Esophagus squamous epithelium (tissue), 5 donors: ENCODE data around the gene KCNJ6. TPM values are rescaled to one million over a fixed set of nuclear protein-coding genes. Genes with fewer than 3 reads are reported as not detected.

Experiments
- DNase-seq: peaks from one replicate; lab custom pipeline; 2025; lab: John Stamatoyannopoulos, UW
- H3K27ac ChIP-seq, 4 donors: fragments of 200-600 bp; sonication (generic); one replicate each; pipeline ENCODE4 v1.5.1; 2016 to 2019; ENCODE audit warnings: mild to moderate bottlenecking in 1 of 4
- H3K27me3 ChIP-seq, 4 donors: fragments of 200-600 bp; sonication (generic); 1 replicate in 3 of 4; 2 replicates in 1 of 4; pipeline versions ENCODE4 v1.5.1 to v1.6.0; 2017 to 2021; ENCODE audit warnings: antibody characterized with exemption in 1 of 4
- H3K36me3 ChIP-seq, 3 donors: fragments of 200-600 bp; sonication (generic); one replicate each; pipeline ENCODE4 v1.5.1; 2016 to 2019
- H3K4me1 ChIP-seq, 3 donors: fragments of 200-600 bp; sonication (generic); one replicate each; pipeline ENCODE4 v1.5.1; 2017 to 2019
- H3K4me3 ChIP-seq, 4 donors: fragments of 200-600 bp; sonication (generic); 1 replicate in 3 of 4; 2 replicates in 1 of 4; pipeline ENCODE4 v1.5.1; 2016 to 2019; ENCODE audit warnings: mild to moderate bottlenecking in 2 of 4, moderate library complexity in 1 of 4
- H3K9me3 ChIP-seq, 3 donors: fragments of 200-600 bp; sonication (generic); one replicate each; pipeline ENCODE4 v1.5.1; 2016 to 2019
- POLR2A ChIP-seq, 4 donors: fragments of 450-650 bp; IDR thresholded peaks; one replicate each; pipeline ENCODE4 v1.6.1; 2017; ENCODE audit warnings: antibody characterized with exemption in 4 of 4, mild to moderate bottlenecking in 4 of 4, moderate library complexity in 3 of 4
- WGBS, 2 donors: methylation state at CpG; one replicate each; pipeline ENCODE4 v1.1.5; 2018; 5-methylcytosine and 5-hydroxymethylcytosine counted together
- intact Hi-C: fragments of 100-400 bp; cut with DNase I; formaldehyde crosslinking; loops from one replicate; pipeline ENCODE4 v1.15.0; 2022
- total RNA-seq, 4 donors: library from RNA; depleted of rRNA; stranded (reverse); fragments of >200 nt; gene quantifications; one replicate each; pipeline ENCODE4 v1.1.0, GENCODE V29; 2016
- TF ChIP-seq, protein P1 (sequence below), 6 experiments: fragments of 450-650 bp in 4 of 6; fragments of 200-600 bp in 2 of 6; sonication (generic) in 2 of 6; IDR thresholded peaks; one replicate each; pipeline ENCODE4 v1.5.1; 2016 to 2019; ENCODE audit warnings: antibody characterized with exemption in 6 of 6, mild to moderate bottlenecking in 4 of 6, moderate library complexity in 4 of 6
- donor health status: DM: yes; HTN: yes; CAD: no.

KCNJ6 gene
- total RNA-seq, 4 donors from 2014 or later: not detected

DNA sequence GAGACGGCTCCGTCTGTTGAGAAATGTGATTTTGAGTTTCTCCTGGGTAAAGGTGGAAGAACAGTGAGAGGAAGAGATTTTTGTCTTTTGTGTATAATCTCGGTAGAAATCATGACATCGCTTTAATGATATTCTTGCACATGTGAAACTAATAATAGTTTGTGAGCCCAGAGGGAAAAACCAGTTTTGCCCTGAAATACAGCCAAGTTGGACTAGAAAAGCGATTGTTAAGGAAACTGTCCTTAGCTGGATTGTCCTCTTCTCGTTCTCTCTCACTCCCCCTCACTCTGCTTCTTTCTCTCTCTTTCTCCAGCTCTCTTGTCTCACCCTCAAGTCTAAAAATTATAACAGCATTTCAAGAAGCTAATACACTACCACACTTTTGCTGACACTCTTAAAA lies 17.1 kb downstream of the KCNJ6 start:
- intact Hi-C loops: no loop called here
- Histone ChIP-seq H3K4me3 (no peak overlapping the region), H3K27ac (no peak overlapping the region), H3K9me3 (no peaks in the 10 kb centered on the region), H3K36me3 (no peaks in the 10 kb centered on the region), H3K27me3 (peaks cover 0 to 47% (median 0%) of the 10 kb centered on the region in 4 donors), H3K4me1 (no peaks in the 10 kb centered on the region)
- TF ChIP-seq, protein P1, sequence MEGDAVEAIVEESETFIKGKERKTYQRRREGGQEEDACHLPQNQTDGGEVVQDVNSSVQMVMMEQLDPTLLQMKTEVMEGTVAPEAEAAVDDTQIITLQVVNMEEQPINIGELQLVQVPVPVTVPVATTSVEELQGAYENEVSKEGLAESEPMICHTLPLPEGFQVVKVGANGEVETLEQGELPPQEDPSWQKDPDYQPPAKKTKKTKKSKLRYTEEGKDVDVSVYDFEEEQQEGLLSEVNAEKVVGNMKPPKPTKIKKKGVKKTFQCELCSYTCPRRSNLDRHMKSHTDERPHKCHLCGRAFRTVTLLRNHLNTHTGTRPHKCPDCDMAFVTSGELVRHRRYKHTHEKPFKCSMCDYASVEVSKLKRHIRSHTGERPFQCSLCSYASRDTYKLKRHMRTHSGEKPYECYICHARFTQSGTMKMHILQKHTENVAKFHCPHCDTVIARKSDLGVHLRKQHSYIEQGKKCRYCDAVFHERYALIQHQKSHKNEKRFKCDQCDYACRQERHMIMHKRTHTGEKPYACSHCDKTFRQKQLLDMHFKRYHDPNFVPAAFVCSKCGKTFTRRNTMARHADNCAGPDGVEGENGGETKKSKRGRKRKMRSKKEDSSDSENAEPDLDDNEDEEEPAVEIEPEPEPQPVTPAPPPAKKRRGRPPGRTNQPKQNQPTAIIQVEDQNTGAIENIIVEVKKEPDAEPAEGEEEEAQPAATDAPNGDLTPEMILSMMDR (IDR thresholded peaks at IDR 0.05): no peak
- no peak for TF ChIP-seq POLR2A (IDR thresholded peaks at IDR 0.05)
- no peak for DNase-seq
- 24 to 38% methylated on average over 6 of the region's 6 CpGs for WGBS, 2 donors

DNA sequence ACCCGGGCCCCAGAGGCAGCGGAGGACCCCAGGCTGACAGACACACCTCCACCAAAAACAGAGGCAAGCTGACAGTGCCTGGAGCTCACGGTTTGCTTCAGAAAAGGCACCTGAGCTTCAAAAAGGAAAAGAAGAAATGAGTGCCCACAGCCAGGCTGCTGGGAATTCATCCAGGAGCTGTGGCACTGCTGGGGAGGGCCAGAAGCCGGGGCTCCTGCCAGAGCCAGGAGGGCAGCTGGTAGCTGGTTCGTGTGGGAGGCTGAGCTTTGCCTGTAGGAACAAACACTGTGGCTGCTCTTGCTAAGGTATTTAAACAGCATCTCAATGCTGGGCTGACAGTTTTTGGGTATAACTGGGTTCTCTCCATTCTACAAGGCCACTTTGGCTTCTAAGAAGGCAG lies 19.5 kb downstream of the KCNJ6 start:
- Histone ChIP-seq H3K27ac (no peak overlapping the region), H3K4me1 (no peaks in the 10 kb centered on the region), H3K9me3 (no peaks in the 10 kb centered on the region), H3K36me3 (no peaks in the 10 kb centered on the region), H3K27me3 (peaks cover 0 to 47% (median 0%) of the 10 kb centered on the region in 4 donors), H3K4me3 (no peak overlapping the region)
- WGBS, 2 donors: 43 to 61% methylated on average over 3 to 5 of the region's 5 CpGs
- TF ChIP-seq, protein P1 (IDR thresholded peaks at IDR 0.05): no peak
- TF ChIP-seq POLR2A (IDR thresholded peaks at IDR 0.05): no peak
- DNase-seq: no peak
- intact Hi-C loops: no loop called here

DNA sequence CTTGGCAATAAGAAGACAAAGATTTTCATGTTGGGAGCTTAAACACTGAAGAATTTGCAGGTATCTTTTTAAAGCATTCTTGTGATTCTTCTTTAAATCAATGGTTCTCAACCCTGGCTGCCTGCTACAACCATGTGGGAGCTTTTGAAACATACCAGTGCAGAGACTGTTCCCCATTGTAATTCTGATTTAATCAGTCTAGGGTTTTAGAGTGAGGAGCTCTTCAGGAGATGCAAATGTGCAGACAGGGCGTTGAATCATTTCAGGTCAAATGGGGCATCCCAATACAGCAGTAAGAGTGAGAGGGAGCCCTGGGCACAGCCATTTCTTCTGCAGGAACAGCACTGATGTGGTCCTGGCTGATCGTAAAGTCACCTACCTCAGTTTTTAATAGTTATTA lies 24.3 kb downstream of the KCNJ6 start:
- intact Hi-C loops: no loop called here
- H3K9me3 ChIP-seq: no peaks in the 10 kb centered on the region

DNA sequence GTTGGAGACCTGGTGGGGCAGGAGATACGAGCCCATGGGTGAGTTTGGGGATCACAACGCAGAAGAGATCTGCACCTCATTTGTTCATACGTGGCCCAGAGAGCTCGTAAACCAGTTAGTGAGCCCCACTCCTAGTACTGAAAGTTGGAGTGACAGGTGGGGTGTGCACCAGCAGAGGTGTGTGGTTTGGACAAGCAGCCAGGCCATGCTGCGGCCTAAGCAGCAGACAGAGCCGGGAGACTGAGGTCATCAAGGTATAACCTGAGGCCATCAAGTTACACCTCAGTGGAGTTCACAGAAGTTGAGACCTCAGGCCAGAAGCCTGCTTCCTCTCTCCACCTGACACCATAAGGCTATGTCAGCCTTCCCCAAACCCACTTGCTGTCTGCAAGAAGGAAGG lies 27.6 kb downstream of the KCNJ6 start:
- Histone ChIP-seq H3K4me1 (no peaks in the 10 kb centered on the region), H3K4me3 (no peak overlapping the region), H3K9me3 (no peaks in the 10 kb centered on the region), H3K27me3 (peaks cover 0 to 11% (median 0%) of the 10 kb centered on the region in 4 donors), H3K36me3 (no peaks in the 10 kb centered on the region), H3K27ac (no peak overlapping the region)
- no peak for DNase-seq
- WGBS, 2 donors: 91 to 93% methylated on average over 4 to 6 of the region's 6 CpGs
- TF ChIP-seq, protein P1 (IDR thresholded peaks at IDR 0.05): no peak
- TF ChIP-seq POLR2A (IDR thresholded peaks at IDR 0.05): no peak
- intact Hi-C loops: no loop called here

More for the DNA sequence above, 24.3 kb downstream of the KCNJ6 start:
- no peak for DNase-seq
- no peak overlapping the region for H3K27ac ChIP-seq
- no peaks in the 10 kb centered on the region for H3K36me3 ChIP-seq
- TF ChIP-seq, protein P1 (IDR thresholded peaks at IDR 0.05): no peak
- no peak for TF ChIP-seq POLR2A (IDR thresholded peaks at IDR 0.05)
- no peak overlapping the region for H3K4me3 ChIP-seq
- 69 to 80% methylated on average over 2 of the region's 2 CpGs for WGBS, 2 donors
- peaks cover 0 to 33% (median 0%) of the 10 kb centered on the region in 4 donors for H3K27me3 ChIP-seq
- no peaks in the 10 kb centered on the region for H3K4me1 ChIP-seq

DNA sequence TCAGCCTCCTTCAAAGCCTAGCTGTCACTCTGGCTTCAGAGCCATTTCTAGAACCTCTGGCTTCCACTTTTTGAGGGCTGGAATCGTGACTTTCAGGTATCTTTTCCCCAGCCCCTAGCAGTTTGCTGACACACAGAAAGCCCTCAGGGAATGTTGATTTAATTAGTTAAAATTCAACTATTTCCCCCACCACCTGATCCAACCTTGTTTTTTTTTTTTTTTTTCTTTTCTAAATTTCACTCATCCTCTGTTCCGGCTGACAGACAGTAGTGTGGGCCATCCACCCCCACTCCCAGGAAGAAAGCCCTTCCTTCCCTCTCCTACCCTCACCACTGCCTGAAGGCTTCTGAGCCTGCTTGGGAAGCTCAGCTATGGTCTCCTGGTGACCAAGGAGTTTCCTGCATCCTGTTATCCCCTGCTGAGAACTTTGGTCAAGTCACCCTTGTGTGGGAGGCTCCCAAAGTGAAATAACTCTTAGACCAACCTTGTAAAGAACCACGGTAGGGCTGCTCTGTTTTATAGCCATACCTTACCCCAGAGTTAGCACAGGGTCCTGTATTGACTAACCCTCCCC lies 29.4 kb downstream of the KCNJ6 start:
- intact Hi-C loops: no loop called here
- Histone ChIP-seq H3K9me3 (no peaks in the 10 kb centered on the region), H3K36me3 (no peaks in the 10 kb centered on the region), H3K27me3 (peaks cover 0 to 11% (median 0%) of the 10 kb centered on the region in 4 donors), H3K27ac (no peak overlapping the region), H3K4me3 (no peak overlapping the region), H3K4me1 (no peaks in the 10 kb centered on the region)
- no peak for DNase-seq
- TF ChIP-seq, protein P1 (IDR thresholded peaks at IDR 0.05): no peak
- no peak for TF ChIP-seq POLR2A (IDR thresholded peaks at IDR 0.05)
- 59 to 79% methylated on average over 2 to 3 of the region's 3 CpGs for WGBS, 2 donors
